HepG2 (cell line): Measurements from ENCODE around the gene RBBP6. TPM values are rescaled to one million over a fixed set of nuclear protein-coding genes. Genes with fewer than 3 reads are reported as not detected.

Experiments used
- ATF3 ChIP-seq: sonication (generic); formaldehyde crosslinking; IDR thresholded peaks from 2 replicates; pipeline ENCODE4 v1.4.0; 2020; ENCODE audit warnings: missing genetic modification reagents
- BRCA1 ChIP-seq: sonication (generic); formaldehyde crosslinking; IDR thresholded peaks from 2 replicates; pipeline ENCODE4 v1.4.0; 2020; ENCODE audit warnings: missing genetic modification reagents
- ELF1 ChIP-seq: sonication (generic); formaldehyde crosslinking; IDR thresholded peaks from 2 replicates; pipeline ENCODE4 v1.4.0; 2020; ENCODE audit warnings: missing genetic modification reagents
- ELF3 ChIP-seq: IDR thresholded peaks from 2 replicates; pipeline ENCODE4 v1.6.1; 2016; ENCODE audit warnings: missing genetic modification reagents, missing compliant biosample characterization
- GZF1 ChIP-seq: sonication (generic); formaldehyde crosslinking; IDR thresholded peaks from 2 replicates; pipeline ENCODE4 v1.5.1; 2020; ENCODE audit warnings: mild to moderate bottlenecking, missing genetic modification reagents
- HINFP ChIP-seq: sonication (generic); formaldehyde crosslinking; IDR thresholded peaks from 2 replicates; pipeline ENCODE4 v1.4.0; 2020; ENCODE audit warnings: low read depth, mild to moderate bottlenecking, missing genetic modification reagents
- MLLT10 ChIP-seq: sonication (generic); formaldehyde crosslinking; IDR thresholded peaks from 2 replicates; pipeline ENCODE4 v1.4.0; 2020; ENCODE audit warnings: missing genetic modification reagents
- MLXIP ChIP-seq: sonication (generic); formaldehyde crosslinking; IDR thresholded peaks from 2 replicates; pipeline ENCODE4 v1.9.0; 2021; ENCODE audit warnings: missing genetic modification reagents, borderline replicate concordance
- POGK ChIP-seq: sonication (generic); formaldehyde crosslinking; conservative IDR thresholded peaks from 2 replicates; pipeline ENCODE4 v1.8.0; 2022; ENCODE audit warnings: mild to moderate bottlenecking, moderate library complexity, missing genetic modification reagents
- RFXANK ChIP-seq: IDR thresholded peaks from 2 replicates; pipeline ENCODE4 v1.6.1; 2016
- TEF ChIP-seq: sonication (generic); formaldehyde crosslinking; IDR thresholded peaks from 2 replicates; pipeline ENCODE4 v1.5.0; 2020; ENCODE audit warnings: missing genetic modification reagents
- TOPORS ChIP-seq: sonication (generic); formaldehyde crosslinking; IDR thresholded peaks from 2 replicates; pipeline ENCODE4 v1.8.0; 2023; ENCODE audit warnings: mild to moderate bottlenecking, missing genetic modification reagents
- ZNF101 ChIP-seq: sonication (generic); formaldehyde crosslinking; IDR thresholded peaks from 2 replicates; pipeline ENCODE4 v1.4.0; 2020; ENCODE audit warnings: mild to moderate bottlenecking, low read depth, missing genetic modification reagents, borderline replicate concordance
- ZNF12 ChIP-seq: sonication (generic); formaldehyde crosslinking; IDR thresholded peaks from 2 replicates; pipeline ENCODE4 v1.5.0; 2020; ENCODE audit warnings: missing genetic modification reagents
- ZNF547 ChIP-seq: sonication (generic); formaldehyde crosslinking; IDR thresholded peaks from 2 replicates; pipeline ENCODE4 v1.5.1; 2020; ENCODE audit warnings: mild to moderate bottlenecking, missing genetic modification reagents
- ZNF570 ChIP-seq: sonication (generic); formaldehyde crosslinking; IDR thresholded peaks from 2 replicates; pipeline ENCODE4 v1.4.0; 2020; ENCODE audit warnings: mild to moderate bottlenecking, missing genetic modification reagents, borderline replicate concordance
- ZNF687 ChIP-seq: sonication (generic); formaldehyde crosslinking; IDR thresholded peaks from 2 replicates; pipeline ENCODE4 v1.5.1; 2020; ENCODE audit warnings: mild to moderate bottlenecking, missing genetic modification reagents, moderate library complexity
- polyA plus RNA-seq, 8 experiments: library from polyadenylated mRNA; depleted of rRNA in 3 of 8; stranded (reverse) in 7 of 8; unstranded in 1 of 8; fragments of >200 nt; fragmentation: Illumina TruSeq in 4 of 8; extraction: Trizol in 4 of 8; gene quantifications; 2 replicates each; pipeline versions ENCODE4 v1.2.1 to v1.2.3, GENCODE V29; 2011 to 2016; ENCODE audit warnings: low read depth in 4 of 8, missing spikeins in 1 of 8, mixed read lengths in 1 of 8; ENCODE audit not compliant: insufficient read depth in 1 of 8
- total RNA-seq, 5 experiments: library from RNA; depleted of rRNA; stranded (reverse); fragments of >200 nt; fragmentation: Illumina TruSeq; extraction: Trizol; gene quantifications; 2 replicates each; pipeline ENCODE4 v1.2.3, GENCODE V29; 2016; ENCODE audit warnings: low read depth in 1 of 5

Gene RBBP6
- total and polyA plus RNA-seq, 2 of the 13 experiments (the other 11 are each of a cell fraction or from before 2014, with no cell fraction given): 37.1 to 70.9 TPM

- TF ChIP-seq ZNF687 (peak; percentile 94), ELF3 (CRISPR knock-in tag) (peak; percentile 83), POGK (CRISPR knock-in tag) (peak; percentile 94), TOPORS (CRISPR knock-in tag) (peak; percentile 90; the same call in 1 of the 2 replicates), TEF (CRISPR knock-in tag) (peak; percentile 15; the same call in 1 of the 2 replicates), ZNF547 (CRISPR knock-in tag) (peak; percentile 97), MLLT10 (CRISPR knock-in tag) (no peak), ELF1 (CRISPR knock-in tag) (peak; percentile 66), MLXIP (no peak), HINFP (peak; percentile 95), BRCA1 (0 out of 2 replicates have a peak, but pooled peaks have one; percentile 18), ZNF570 (CRISPR knock-in tag) (no peak), ATF3 (CRISPR knock-in tag) (no peak), GZF1 (CRISPR knock-in tag) (no peak), RFXANK (peak; percentile 63), ZNF12 (CRISPR knock-in tag) (peak; percentile 82), ZNF101 (no peak)
These were observed at the start of gene RBBP6 (continued) for GRCh38 chr16:24539295-24539849.
